Measurements from ENCODE around the gene MARVELD1.

DNA sequence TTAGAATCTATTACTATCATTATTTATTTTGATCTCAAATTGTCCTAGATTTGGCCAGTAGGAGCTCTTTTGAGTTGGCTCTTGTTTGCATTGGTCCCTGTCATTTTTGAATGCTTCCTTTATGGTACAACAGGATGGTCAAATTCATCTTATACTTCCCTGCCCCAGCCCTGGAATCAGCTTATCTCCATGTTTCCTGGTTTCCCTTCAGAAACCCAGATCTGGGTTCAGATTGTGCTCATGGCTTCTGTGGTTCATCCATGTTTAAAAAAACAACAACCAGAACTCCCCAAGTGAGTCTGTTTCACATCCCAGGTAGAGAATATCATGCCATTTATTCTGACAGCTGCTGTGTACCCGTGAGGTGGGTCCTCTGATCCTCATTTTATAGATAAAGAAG, 34.0 kb downstream of the MARVELD1 start:
- TF ChIP-seq POLR2A (IDR thresholded peaks at IDR 0.05; ENCODE audit: low read depth, low read length) = no peak
- no peak for TF ChIP-seq TAF1 (IDR thresholded peaks at IDR 0.05; ENCODE audit: borderline replicate concordance, low read depth, low read length)
- TF ChIP-seq POLR2AphosphoS5 (IDR thresholded peaks at IDR 0.05; ENCODE audit: low read depth, low read length) = no peak

All from GM12892 (cell line).